Breast epithelium (tissue), 3 donors: ENCODE data around the gene GLIS2.

Source experiments
- CTCF ChIP-seq, 3 donors: fragments of 450-650 bp; IDR thresholded peaks; one replicate each; pipeline ENCODE4 v1.5.1; 2016 to 2017; ENCODE audit warnings: antibody characterized with exemption in 3 of 3, mild to moderate bottlenecking in 3 of 3, moderate library complexity in 3 of 3
- POLR2AphosphoS5 ChIP-seq, 3 donors: sonication (generic); formaldehyde crosslinking; IDR thresholded peaks; one replicate each; pipeline ENCODE4 v1.6.1; 2017; ENCODE audit warnings: antibody characterized with exemption in 3 of 3

GRCh38 chr16:4298761-4299522 lies 16.9 kb upstream of the GLIS2 start:
- TF ChIP-seq CTCF (IDR thresholded peaks at IDR 0.05) (no peak), POLR2AphosphoS5 (IDR thresholded peaks at IDR 0.05) (peak in 1 of 3 donors; percentile 7)
